Tibial artery (tissue), 4 donors: ENCODE measurements around the gene CDADC1.

Experiments used
- DNase-seq, 2 donors: peaks; one replicate each; pipeline ENCODE4 v3.0.0-alpha.2; 2019
- H3K27ac ChIP-seq, 2 donors: fragments of 200-600 bp; sonication (generic) in 1 of 2; 1 replicate in 1 of 2; 2 replicates in 1 of 2; pipeline ENCODE4 v1.5.1; 2018 to 2019; ENCODE audit warnings: mild to moderate bottlenecking in 1 of 2
- H3K27me3 ChIP-seq, 2 donors: fragments of 200-600 bp; sonication (generic) in 1 of 2; one replicate each; pipeline versions ENCODE4 v1.5.1 to v1.6.0; 2016 to 2019
- H3K36me3 ChIP-seq, 3 donors: fragments of 200-600 bp; sonication (generic) in 2 of 3; one replicate each; pipeline ENCODE4 v1.5.1; 2016 to 2019; ENCODE audit warnings: mild to moderate bottlenecking in 2 of 3
- H3K4me1 ChIP-seq, 4 donors: fragments of 200-600 bp; sonication (generic) in 2 of 4; 1 replicate in 3 of 4; 2 replicates in 1 of 4; pipeline ENCODE4 v1.5.1; 2016 to 2019
- H3K4me3 ChIP-seq, 2 donors: fragments of 200-600 bp; sonication (generic) in 1 of 2; 1 replicate in 1 of 2; 2 replicates in 1 of 2; pipeline ENCODE4 v1.5.1; 2018 to 2019; ENCODE audit warnings: mild to moderate bottlenecking in 2 of 2
- H3K9me3 ChIP-seq, 3 donors: fragments of 200-600 bp; sonication (generic) in 1 of 3; one replicate each; pipeline ENCODE4 v1.5.1; 2016 to 2019
- CTCF ChIP-seq, 2 experiments: fragments of 200-600 bp in 1 of 2; fragments of 450-650 bp in 1 of 2; IDR thresholded peaks; one replicate each; pipeline ENCODE4 v1.5.1; 2017 to 2019; ENCODE audit warnings: antibody characterized with exemption in 2 of 2, mild to moderate bottlenecking in 1 of 2, moderate library complexity in 1 of 2
- intact Hi-C: fragments of 100-400 bp; cut with DNase I; formaldehyde crosslinking; loops from one replicate; pipeline ENCODE4 v1.15.0; 2023; ENCODE audit warnings: low total_unique reads

The CDADC1 gene

GRCh38 chr13:49315756-49316482 lies 68.2 kb downstream of the CDADC1 start:
- no peak for DNase-seq
- intact Hi-C loops: loop anchor here (10.0 kb wide), 1 partner anchor 49 kb away; no protein-coding TSS in a partner anchor
- H3K4me3 ChIP-seq: no peak overlapping the region
- H3K27me3 ChIP-seq: no peaks in the 10 kb centered on the region
- H3K27ac ChIP-seq: peak overlapping the region; percentile 83 to 84
- no peaks in the 10 kb centered on the region for H3K9me3 ChIP-seq
- no peak for TF ChIP-seq CTCF (IDR thresholded peaks at IDR 0.05)
- H3K4me1 ChIP-seq: peaks cover 0 to 52% (median 25%) of the 10 kb centered on the region in 4 donors
- H3K36me3 ChIP-seq: peaks cover 1 to 5% (median 2%) of the 10 kb centered on the region in 3 donors

- DNase-seq: no peak
- Histone ChIP-seq H3K4me1 (peaks cover 0 to 37% (median 13%) of the 10 kb centered on the region in 4 donors), H3K27ac (peak overlapping the region; percentile 53 to 58), H3K27me3 (no peaks in the 10 kb centered on the region), H3K36me3 (peaks cover 0 to 23% (median 0%) of the 10 kb centered on the region in 3 donors), H3K4me3 (no peak overlapping the region), H3K9me3 (no peaks in the 10 kb centered on the region)
- no peak for TF ChIP-seq CTCF (IDR thresholded peaks at IDR 0.05)
- intact Hi-C loops: loop anchor here (10.0 kb wide), 1 partner anchor 45 kb away; no protein-coding TSS in a partner anchor
These were observed 71.8 kb downstream of the CDADC1 start for GRCh38 chr13:49319551-49319950.

GRCh38 chr13:49319951-49320350 lies 72.2 kb downstream of the CDADC1 start:
- intact Hi-C loops: loop anchor here (10.0 kb wide), 1 partner anchor 45 kb away; no protein-coding TSS in a partner anchor
- Histone ChIP-seq H3K27me3 (no peaks in the 10 kb centered on the region), H3K4me3 (no peak overlapping the region), H3K36me3 (peaks cover 0 to 23% (median 0%) of the 10 kb centered on the region in 3 donors), H3K4me1 (peaks cover 0 to 33% (median 11%) of the 10 kb centered on the region in 4 donors), H3K27ac (peak overlapping the region; percentile 53 to 58), H3K9me3 (no peaks in the 10 kb centered on the region)
- no peak for DNase-seq
- TF ChIP-seq CTCF (IDR thresholded peaks at IDR 0.05): no peak

- DNase-seq: no peak
- peaks cover 0 to 30% (median 10%) of the 10 kb centered on the region in 4 donors for H3K4me1 ChIP-seq
- intact Hi-C loops: no loop called here
- no peak overlapping the region for H3K4me3 ChIP-seq
- H3K36me3 ChIP-seq: peaks cover 0 to 23% (median 0%) of the 10 kb centered on the region in 3 donors
- H3K9me3 ChIP-seq: no peaks in the 10 kb centered on the region
- no peaks in the 10 kb centered on the region for H3K27me3 ChIP-seq
- no peak for TF ChIP-seq CTCF (IDR thresholded peaks at IDR 0.05)
- peak overlapping the region; percentile 1 to 53 for H3K27ac ChIP-seq
These were observed 73.2 kb downstream of the CDADC1 start for GRCh38 chr13:49320975-49321374.

- intact Hi-C loops: no loop called here
- H3K36me3 ChIP-seq: peaks cover 0 to 23% (median 0%) of the 10 kb centered on the region in 3 donors
- peaks cover 0 to 41% (median 14%) of the 10 kb centered on the region in 4 donors for H3K4me1 ChIP-seq
- no peak overlapping the region for H3K4me3 ChIP-seq
- H3K9me3 ChIP-seq: no peaks in the 10 kb centered on the region
- no peak overlapping the region for H3K27ac ChIP-seq
- TF ChIP-seq CTCF (IDR thresholded peaks at IDR 0.05): no peak
- DNase-seq: no peak
- H3K27me3 ChIP-seq: no peaks in the 10 kb centered on the region
These were observed 75.0 kb downstream of the CDADC1 start for GRCh38 chr13:49322702-49323101.
